Fibroblast of lung (primary cell): ENCODE measurements around the gene RABGAP1L. TPM values are rescaled to one million over a fixed set of nuclear protein-coding genes. Genes with fewer than 3 reads are reported as not detected.

Experiments
- DNase-seq, 2 donors: peaks; one replicate each; pipeline versions ENCODE4 v3.0.0 to v3.0.0-alpha.2; 2010; ENCODE audit warnings: low read depth in 2 of 2
- H2AFZ ChIP-seq: 2 replicates; pipeline ENCODE4 v1.5.1; 2012; ENCODE audit warnings: low read length, control low read depth, inconsistent platforms
- H3K27ac ChIP-seq: 2 replicates; pipeline ENCODE4 v1.5.1; 2011; ENCODE audit warnings: low read length, control low read depth; ENCODE audit not compliant: insufficient read depth
- H3K27me3 ChIP-seq: 2 replicates; pipeline ENCODE4 v1.5.1; 2011; ENCODE audit warnings: mild to moderate bottlenecking, low read length; ENCODE audit not compliant: control insufficient read depth, insufficient read depth
- H3K36me3 ChIP-seq: 2 replicates; pipeline ENCODE4 v1.5.1; 2011; ENCODE audit warnings: low read length; ENCODE audit not compliant: control insufficient read depth, insufficient read depth
- H3K4me1 ChIP-seq: 2 replicates; pipeline ENCODE4 v1.5.1; 2011; ENCODE audit warnings: low read length; ENCODE audit not compliant: control insufficient read depth, insufficient read depth; ENCODE audit errors: extremely low read depth
- H3K4me2 ChIP-seq: 2 replicates; pipeline ENCODE4 v1.5.1; 2011; ENCODE audit warnings: low read length, control low read depth; ENCODE audit not compliant: insufficient read depth; ENCODE audit errors: extremely low read depth
- H3K4me3 ChIP-seq, 4 experiments: fragments of 200-600 bp in 1 of 4; sonication (generic) in 1 of 4; replicated peaks in 1 of 4; 2 replicates each; pipeline ENCODE4 v1.5.1; 2011 to 2016; ENCODE audit warnings: low read length in 4 of 4, low read depth in 3 of 4, mild to moderate bottlenecking in 3 of 4, control low read depth in 2 of 4, inconsistent platforms in 1 of 4, mixed read lengths in 1 of 4; ENCODE audit not compliant: insufficient read depth in 1 of 4; ENCODE audit errors: control extremely low read depth in 1 of 4
- H3K79me2 ChIP-seq: 2 replicates; pipeline ENCODE4 v1.5.1; 2012; ENCODE audit warnings: mild to moderate bottlenecking, low read length, inconsistent platforms; ENCODE audit not compliant: control insufficient read depth, insufficient read depth
- H3K9ac ChIP-seq: 2 replicates; pipeline ENCODE4 v1.5.1; 2011; ENCODE audit warnings: mild to moderate bottlenecking, low read length, control low read depth; ENCODE audit not compliant: insufficient read depth
- H3K9me3 ChIP-seq: 2 replicates; pipeline ENCODE4 v1.5.1; 2012; ENCODE audit warnings: low read depth, low read length; ENCODE audit not compliant: control insufficient read depth, insufficient read depth
- H4K20me1 ChIP-seq: 2 replicates; pipeline ENCODE4 v1.5.1; 2011; ENCODE audit warnings: low read length; ENCODE audit not compliant: control insufficient read depth, insufficient read depth; ENCODE audit errors: extremely low read depth
- CTCF ChIP-seq, 2 donors: IDR thresholded peaks in 1 of 2; conservative IDR thresholded peaks in 1 of 2; 1 replicate in 1 of 2; 2 replicates in 1 of 2; pipeline ENCODE4 v1.5.1; 2011 to 2012; ENCODE audit warnings: low read length in 2 of 2, control low read depth in 1 of 2, inconsistent platforms in 1 of 2, low read depth in 1 of 2, mild to moderate bottlenecking in 1 of 2
- EZH2 ChIP-seq: IDR thresholded peaks from 2 replicates; pipeline ENCODE4 v1.5.1; 2012; ENCODE audit warnings: low read length, control low read depth, mild to moderate bottlenecking; ENCODE audit errors: missing control alignments
- polyA plus RNA-seq, 2 donors: library from polyadenylated mRNA; depleted of rRNA in 1 of 2; stranded (reverse) in 1 of 2; unstranded in 1 of 2; fragments of >200 nt; gene quantifications; 2 replicates each; pipeline ENCODE4 v1.2.1, GENCODE V29; 2011 to 2012; ENCODE audit warnings: missing spikeins in 1 of 2
- total RNA-seq: library from RNA; depleted of rRNA; stranded (reverse); fragments of >200 nt; gene quantifications from 2 replicates; pipeline ENCODE4 v1.2.1, GENCODE V29; 2014

RABGAP1L gene
- total and polyA plus RNA-seq, 2 donors (not counting 1 experiment from before 2014, with no cell fraction given), result 33.8 to 36.5 TPM

GRCh38 chr1:174997041-174997440, 837.7 kb downstream of the RABGAP1L start:
- no peak overlapping the region for H3K4me2 ChIP-seq
- TF ChIP-seq EZH2, result no peak
- TF ChIP-seq CTCF (conservative IDR thresholded peaks at IDR 0.05 in 1 of 2, IDR thresholded peaks at IDR 0.05 in 1 of 2; ENCODE audit: low read depth in 1 of 2, low read length in 2 of 2), result no peak
- no peaks in the 10 kb centered on the region for H3K27me3 ChIP-seq
- H3K4me1 ChIP-seq, result peaks cover 9% of the 10 kb centered on the region
- H4K20me1 ChIP-seq, result no peaks in the 10 kb centered on the region
- H3K36me3 ChIP-seq, result no peaks in the 10 kb centered on the region
- no peak overlapping the region for H3K9ac ChIP-seq
- peaks cover 21% of the 10 kb centered on the region for H3K79me2 ChIP-seq
- no peaks in the 10 kb centered on the region for H3K9me3 ChIP-seq
- no peak overlapping the region for H3K4me3 ChIP-seq
- H2AFZ ChIP-seq, result no peak overlapping the region
- H3K27ac ChIP-seq, result no peak overlapping the region
- no peak for DNase-seq

- H3K4me2 ChIP-seq, result peak overlapping the region; percentile 84
- TF ChIP-seq CTCF (conservative IDR thresholded peaks at IDR 0.05 in 1 of 2, IDR thresholded peaks at IDR 0.05 in 1 of 2; ENCODE audit: low read depth in 1 of 2, low read length in 2 of 2) (peak; percentile 77 to 81), EZH2 (no peak)
- peak; percentile 51 to 59 for DNase-seq
Observed at GRCh38 chr1:174998569-174999215, 839.4 kb downstream of the RABGAP1L start.

GRCh38 chr1:174999216-174999935, 840.1 kb downstream of the RABGAP1L start:
- Histone ChIP-seq H4K20me1 (no peaks in the 10 kb centered on the region), H3K27ac (peak overlapping the region; percentile 96), H3K4me3 (peak overlapping the region; percentile 37 to 92 (median 76)), H3K36me3 (no peaks in the 10 kb centered on the region), H3K4me1 (peaks cover 9% of the 10 kb centered on the region), H3K4me2 (peak overlapping the region; percentile 84), H3K79me2 (peaks cover 44% of the 10 kb centered on the region), H2AFZ (peak overlapping the region; percentile 86), H3K9ac (peak overlapping the region; percentile 93), H3K27me3 (no peaks in the 10 kb centered on the region), H3K9me3 (no peaks in the 10 kb centered on the region)
- peak; percentile 99 to 100 for DNase-seq
- no peak for TF ChIP-seq CTCF (conservative IDR thresholded peaks at IDR 0.05 in 1 of 2, IDR thresholded peaks at IDR 0.05 in 1 of 2; ENCODE audit: low read depth in 1 of 2, low read length in 2 of 2)
- TF ChIP-seq EZH2, result no peak

More at GRCh38 chr1:174998569-174999215, 839.4 kb downstream of the RABGAP1L start:
- Histone ChIP-seq H3K9ac (peak overlapping the region; percentile 93), H3K9me3 (no peaks in the 10 kb centered on the region), H3K27me3 (no peaks in the 10 kb centered on the region), H3K79me2 (peaks cover 38% of the 10 kb centered on the region), H3K36me3 (no peaks in the 10 kb centered on the region), H3K4me3 (peak overlapping the region; percentile 37 to 92 (median 76)), H3K4me1 (peaks cover 9% of the 10 kb centered on the region), H2AFZ (peak overlapping the region; percentile 68), H3K27ac (peak overlapping the region; percentile 96), H4K20me1 (no peaks in the 10 kb centered on the region)
